Fibroblast of lung (primary cell): ENCODE results near the gene ITSN1. TPM values are rescaled to one million over a fixed set of nuclear protein-coding genes. Genes with fewer than 3 reads are reported as not detected.
"Not testable (repeated sequence)": the region's sequence is repeated elsewhere in the genome, so short reads cannot be mapped to it uniquely, and the experiment has no call there.

Experiments used
- DNase-seq, 2 donors: peaks; one replicate each; pipeline versions ENCODE4 v3.0.0 to v3.0.0-alpha.2; 2010; ENCODE audit warnings: low read depth in 2 of 2
- H2AFZ ChIP-seq: 2 replicates; pipeline ENCODE4 v1.5.1; 2012; ENCODE audit warnings: low read length, control low read depth, inconsistent platforms
- H3K27ac ChIP-seq: 2 replicates; pipeline ENCODE4 v1.5.1; 2011; ENCODE audit warnings: low read length, control low read depth; ENCODE audit not compliant: insufficient read depth
- H3K27me3 ChIP-seq: 2 replicates; pipeline ENCODE4 v1.5.1; 2011; ENCODE audit warnings: mild to moderate bottlenecking, low read length; ENCODE audit not compliant: control insufficient read depth, insufficient read depth
- H3K36me3 ChIP-seq: 2 replicates; pipeline ENCODE4 v1.5.1; 2011; ENCODE audit warnings: low read length; ENCODE audit not compliant: control insufficient read depth, insufficient read depth
- H3K4me1 ChIP-seq: 2 replicates; pipeline ENCODE4 v1.5.1; 2011; ENCODE audit warnings: low read length; ENCODE audit not compliant: control insufficient read depth, insufficient read depth; ENCODE audit errors: extremely low read depth
- H3K4me2 ChIP-seq: 2 replicates; pipeline ENCODE4 v1.5.1; 2011; ENCODE audit warnings: low read length, control low read depth; ENCODE audit not compliant: insufficient read depth; ENCODE audit errors: extremely low read depth
- H3K4me3 ChIP-seq, 4 experiments: fragments of 200-600 bp in 1 of 4; sonication (generic) in 1 of 4; replicated peaks in 1 of 4; 2 replicates each; pipeline ENCODE4 v1.5.1; 2011 to 2016; ENCODE audit warnings: low read length in 4 of 4, low read depth in 3 of 4, mild to moderate bottlenecking in 3 of 4, control low read depth in 2 of 4, inconsistent platforms in 1 of 4, mixed read lengths in 1 of 4; ENCODE audit not compliant: insufficient read depth in 1 of 4; ENCODE audit errors: control extremely low read depth in 1 of 4
- H3K79me2 ChIP-seq: 2 replicates; pipeline ENCODE4 v1.5.1; 2012; ENCODE audit warnings: mild to moderate bottlenecking, low read length, inconsistent platforms; ENCODE audit not compliant: control insufficient read depth, insufficient read depth
- H3K9ac ChIP-seq: 2 replicates; pipeline ENCODE4 v1.5.1; 2011; ENCODE audit warnings: mild to moderate bottlenecking, low read length, control low read depth; ENCODE audit not compliant: insufficient read depth
- H3K9me3 ChIP-seq: 2 replicates; pipeline ENCODE4 v1.5.1; 2012; ENCODE audit warnings: low read depth, low read length; ENCODE audit not compliant: control insufficient read depth, insufficient read depth
- H4K20me1 ChIP-seq: 2 replicates; pipeline ENCODE4 v1.5.1; 2011; ENCODE audit warnings: low read length; ENCODE audit not compliant: control insufficient read depth, insufficient read depth; ENCODE audit errors: extremely low read depth
- EZH2 ChIP-seq: IDR thresholded peaks from 2 replicates; pipeline ENCODE4 v1.5.1; 2012; ENCODE audit warnings: low read length, control low read depth, mild to moderate bottlenecking; ENCODE audit errors: missing control alignments
- polyA plus RNA-seq, 2 donors: library from polyadenylated mRNA; depleted of rRNA in 1 of 2; stranded (reverse) in 1 of 2; unstranded in 1 of 2; fragments of >200 nt; gene quantifications; 2 replicates each; pipeline ENCODE4 v1.2.1, GENCODE V29; 2011 to 2012; ENCODE audit warnings: missing spikeins in 1 of 2
- total RNA-seq: library from RNA; depleted of rRNA; stranded (reverse); fragments of >200 nt; gene quantifications from 2 replicates; pipeline ENCODE4 v1.2.1, GENCODE V29; 2014
- TF ChIP-seq, protein P1 (sequence below), 2 donors: IDR thresholded peaks in 1 of 2; conservative IDR thresholded peaks in 1 of 2; 1 replicate in 1 of 2; 2 replicates in 1 of 2; pipeline ENCODE4 v1.5.1; 2011 to 2012; ENCODE audit warnings: low read length in 2 of 2, control low read depth in 1 of 2, inconsistent platforms in 1 of 2, low read depth in 1 of 2, mild to moderate bottlenecking in 1 of 2

ITSN1 gene
- total and polyA plus RNA-seq, 2 donors (not counting 1 experiment from before 2014, with no cell fraction given), result 34.7 to 63.1 TPM

- no peak for DNase-seq
- Histone ChIP-seq H3K4me1 (peaks cover 3% of the 10 kb centered on the region), H3K27ac (no peak overlapping the region), H3K27me3 (no peaks in the 10 kb centered on the region), H2AFZ (no peak overlapping the region), H3K9me3 (no peaks in the 10 kb centered on the region), H4K20me1 (no peaks in the 10 kb centered on the region), H3K4me2 (no peak overlapping the region), H3K4me3 (no peak overlapping the region), H3K9ac (no peak overlapping the region), H3K36me3 (peaks cover 5% of the 10 kb centered on the region), H3K79me2 (peaks cover 20% of the 10 kb centered on the region)
- TF ChIP-seq, protein P1, sequence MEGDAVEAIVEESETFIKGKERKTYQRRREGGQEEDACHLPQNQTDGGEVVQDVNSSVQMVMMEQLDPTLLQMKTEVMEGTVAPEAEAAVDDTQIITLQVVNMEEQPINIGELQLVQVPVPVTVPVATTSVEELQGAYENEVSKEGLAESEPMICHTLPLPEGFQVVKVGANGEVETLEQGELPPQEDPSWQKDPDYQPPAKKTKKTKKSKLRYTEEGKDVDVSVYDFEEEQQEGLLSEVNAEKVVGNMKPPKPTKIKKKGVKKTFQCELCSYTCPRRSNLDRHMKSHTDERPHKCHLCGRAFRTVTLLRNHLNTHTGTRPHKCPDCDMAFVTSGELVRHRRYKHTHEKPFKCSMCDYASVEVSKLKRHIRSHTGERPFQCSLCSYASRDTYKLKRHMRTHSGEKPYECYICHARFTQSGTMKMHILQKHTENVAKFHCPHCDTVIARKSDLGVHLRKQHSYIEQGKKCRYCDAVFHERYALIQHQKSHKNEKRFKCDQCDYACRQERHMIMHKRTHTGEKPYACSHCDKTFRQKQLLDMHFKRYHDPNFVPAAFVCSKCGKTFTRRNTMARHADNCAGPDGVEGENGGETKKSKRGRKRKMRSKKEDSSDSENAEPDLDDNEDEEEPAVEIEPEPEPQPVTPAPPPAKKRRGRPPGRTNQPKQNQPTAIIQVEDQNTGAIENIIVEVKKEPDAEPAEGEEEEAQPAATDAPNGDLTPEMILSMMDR (conservative IDR thresholded peaks at IDR 0.05 in 1 of 2, IDR thresholded peaks at IDR 0.05 in 1 of 2; ENCODE audit: low read depth in 1 of 2, low read length in 2 of 2), result no peak
- TF ChIP-seq EZH2, result no peak
Measured at GRCh38 chr21:33917421-33917820, 275.1 kb downstream of the ITSN1 start.

DNA sequence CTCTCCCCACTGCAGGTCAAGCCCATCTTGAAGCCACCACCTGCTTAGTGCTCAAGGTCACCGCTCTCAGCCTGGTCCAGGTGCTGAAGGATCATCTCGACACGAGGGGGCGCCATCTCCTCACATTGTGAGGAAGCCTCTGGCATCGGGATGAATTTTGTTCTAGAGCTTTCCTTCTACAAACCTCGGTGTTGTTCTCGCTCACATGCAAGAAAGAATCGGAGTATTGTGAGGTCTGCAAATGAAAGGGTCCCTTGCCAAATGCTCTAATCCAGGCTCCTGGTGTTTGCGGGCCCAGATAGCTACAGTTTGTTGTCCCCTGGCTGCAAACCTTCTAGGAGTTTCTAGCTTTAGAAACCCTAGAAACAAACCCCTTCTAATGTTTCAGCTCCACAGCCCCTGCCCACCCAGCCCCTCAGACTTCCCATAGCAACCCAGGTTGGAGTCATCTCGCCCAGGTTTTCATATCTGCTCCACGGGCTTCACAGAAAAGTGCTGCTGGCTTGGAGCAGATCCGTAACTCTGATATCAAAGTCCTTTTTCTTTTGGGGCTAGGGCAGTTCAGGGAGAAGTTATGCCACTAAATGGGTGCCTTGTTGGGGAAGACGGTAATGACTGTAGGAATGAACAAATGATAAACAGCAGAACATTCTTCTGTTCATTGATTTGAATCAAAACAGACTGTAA is 281.9 kb downstream of the ITSN1 start:
- Histone ChIP-seq H3K27me3 (no peaks in the 10 kb centered on the region), H3K4me1 (no peaks in the 10 kb centered on the region), H3K4me2 (peak overlapping the region; percentile 52), H4K20me1 (no peaks in the 10 kb centered on the region), H3K9ac (no peak overlapping the region), H3K27ac (no peak overlapping the region), H3K79me2 (no peaks in the 10 kb centered on the region), H3K4me3 (no peak overlapping the region), H2AFZ (peak overlapping the region; percentile 52), H3K9me3 (no peaks in the 10 kb centered on the region), H3K36me3 (no peaks in the 10 kb centered on the region)
- TF ChIP-seq EZH2, result no peak
- TF ChIP-seq, protein P1 (conservative IDR thresholded peaks at IDR 0.05 in 1 of 2, IDR thresholded peaks at IDR 0.05 in 1 of 2; ENCODE audit: low read depth in 1 of 2, low read length in 2 of 2), result peak; percentile 79 to 87
- DNase-seq, result peak; percentile 59 to 81

- Histone ChIP-seq H3K79me2 (no peaks in the 10 kb centered on the region), H3K27ac (no peak overlapping the region), H3K36me3 (no peaks in the 10 kb centered on the region), H3K9me3 (no peaks in the 10 kb centered on the region), H3K9ac (no peak overlapping the region), H3K4me3 (no peak overlapping the region), H3K4me2 (no peak overlapping the region), H4K20me1 (no peaks in the 10 kb centered on the region), H2AFZ (no peak overlapping the region), H3K4me1 (no peaks in the 10 kb centered on the region), H3K27me3 (no peaks in the 10 kb centered on the region)
- no peak for TF ChIP-seq EZH2
- TF ChIP-seq, protein P1 (conservative IDR thresholded peaks at IDR 0.05 in 1 of 2, IDR thresholded peaks at IDR 0.05 in 1 of 2; ENCODE audit: low read depth in 1 of 2, low read length in 2 of 2), result no peak
- DNase-seq, result no peak
Measured at GRCh38 chr21:33924766-33925100, 282.4 kb downstream of the ITSN1 start.

GRCh38 chr21:33926248-33926647 is 283.9 kb downstream of the ITSN1 start:
- not testable (repeated sequence) for H4K20me1 ChIP-seq, H3K4me2 ChIP-seq, H3K27ac ChIP-seq, H3K9me3 ChIP-seq, H3K79me2 ChIP-seq, DNase-seq, H3K9ac ChIP-seq, H3K27me3 ChIP-seq, H3K4me3 ChIP-seq, H2AFZ ChIP-seq, H3K4me1 ChIP-seq, H3K36me3 ChIP-seq
